Thyroid gland (tissue), 4 donors: ENCODE data around the gene BAHCC1. TPM values are rescaled to one million over a fixed set of nuclear protein-coding genes. Genes with fewer than 3 reads are reported as not detected.

Experiments
- DNase-seq, 2 donors: peaks; one replicate each; pipeline ENCODE4 v3.0.0-alpha.2; 2019
- H3K27ac ChIP-seq, 3 donors: fragments of 200-600 bp; sonication (generic); 1 replicate in 2 of 3; 2 replicates in 1 of 3; pipeline ENCODE4 v1.5.1; 2016 to 2019; ENCODE audit warnings: mild to moderate bottlenecking in 1 of 3, moderate library complexity in 1 of 3
- H3K27me3 ChIP-seq: fragments of 200-600 bp; sonication (generic); one replicate; pipeline ENCODE4 v1.5.1; 2019
- H3K36me3 ChIP-seq, 2 donors: fragments of 200-600 bp; sonication (generic); one replicate each; pipeline ENCODE4 v1.5.1; 2016 to 2019
- H3K4me1 ChIP-seq, 2 donors: fragments of 200-600 bp; sonication (generic); one replicate each; pipeline ENCODE4 v1.5.1; 2017 to 2019
- H3K4me3 ChIP-seq, 3 donors: fragments of 200-600 bp; sonication (generic); replicated peaks in 1 of 3; 1 replicate in 2 of 3; 2 replicates in 1 of 3; pipeline ENCODE4 v1.5.1; 2016; ENCODE audit warnings: mild to moderate bottlenecking in 1 of 3
- H3K9me3 ChIP-seq: fragments of 200-600 bp; sonication (generic); one replicate; pipeline ENCODE4 v1.5.1; 2017
- POLR2A ChIP-seq, 2 donors: fragments of 450-650 bp; IDR thresholded peaks; one replicate each; pipeline ENCODE4 v1.6.1; 2017; ENCODE audit warnings: antibody characterized with exemption in 2 of 2, mild to moderate bottlenecking in 2 of 2, moderate library complexity in 1 of 2
- WGBS, 2 donors: methylation state at CpG; one replicate each; pipeline ENCODE4 v1.1.5; 2017; 5-methylcytosine and 5-hydroxymethylcytosine counted together
- intact Hi-C: fragments of 100-400 bp; cut with DNase I; formaldehyde crosslinking; loops from one replicate; pipeline ENCODE4 v1.15.1; 2023
- total RNA-seq, 4 donors: library from RNA; depleted of rRNA; stranded (reverse); fragments of >200 nt; gene quantifications; one replicate each; pipeline ENCODE4 v1.2.3, GENCODE V29; 2016
- TF ChIP-seq, protein P1 (sequence below), 6 experiments: fragments of 200-600 bp in 3 of 6; fragments of 450-650 bp in 3 of 6; sonication (generic) in 3 of 6; IDR thresholded peaks; one replicate each; pipeline ENCODE4 v1.5.1; 2016 to 2019; ENCODE audit warnings: antibody characterized with exemption in 6 of 6, mild to moderate bottlenecking in 2 of 6, inconsistent platforms in 1 of 6, moderate library complexity in 1 of 6

The BAHCC1 gene
- total RNA-seq, 4 donors from 2014 or later: 13.7 to 33.7 (median 23.9) TPM

DNA sequence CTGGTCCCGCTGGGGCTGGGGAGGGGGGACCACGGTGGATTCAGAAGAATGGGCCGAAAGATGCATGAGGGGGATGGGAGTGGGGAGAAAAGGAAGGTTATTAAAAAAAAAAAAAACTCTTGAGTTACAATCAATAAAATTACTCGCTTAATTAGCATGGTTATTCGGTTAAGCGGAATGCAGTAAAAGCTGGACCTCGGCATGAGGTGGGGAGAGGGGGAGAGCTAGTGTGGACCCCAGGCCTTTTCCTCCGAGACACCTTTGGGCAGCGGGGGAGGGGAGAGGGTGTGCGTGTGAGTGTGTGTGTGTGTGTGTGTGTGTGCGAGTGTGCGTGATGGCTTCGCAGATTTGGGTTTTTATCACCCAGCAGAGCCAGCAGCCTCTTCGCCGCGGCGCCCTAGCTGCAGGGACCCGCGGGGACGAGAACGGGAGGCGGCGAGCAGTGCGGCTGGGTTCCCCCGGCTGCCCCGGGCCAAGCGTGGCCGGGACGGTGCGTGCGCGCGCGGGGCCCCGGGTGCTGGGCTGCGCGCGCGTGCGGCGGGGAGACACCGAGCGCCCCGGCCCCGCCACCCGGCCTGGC lies 3.7 kb downstream of the BAHCC1 start:
- DNase-seq: peak in 1 of 2 donors; percentile 44
- intact Hi-C loops: loop anchor here (5.0 kb wide), 1 partner anchor 83 kb away; no protein-coding TSS in a partner anchor
- 5 to 6% methylated on average over 13 to 14 of the region's 46 CpGs for WGBS, 2 donors
- Histone ChIP-seq H3K9me3 (no peaks in the 10 kb centered on the region), H3K36me3 (no peaks in the 10 kb centered on the region), H3K4me1 (peaks cover 39 to 51% of the 10 kb centered on the region in 2 donors), H3K27ac (peak overlapping the region; percentile 86 to 97 (median 90)), H3K4me3 (peak overlapping the region; percentile 18 to 83 (median 59)), H3K27me3 (no peaks in the 10 kb centered on the region)
- TF ChIP-seq, protein P1, sequence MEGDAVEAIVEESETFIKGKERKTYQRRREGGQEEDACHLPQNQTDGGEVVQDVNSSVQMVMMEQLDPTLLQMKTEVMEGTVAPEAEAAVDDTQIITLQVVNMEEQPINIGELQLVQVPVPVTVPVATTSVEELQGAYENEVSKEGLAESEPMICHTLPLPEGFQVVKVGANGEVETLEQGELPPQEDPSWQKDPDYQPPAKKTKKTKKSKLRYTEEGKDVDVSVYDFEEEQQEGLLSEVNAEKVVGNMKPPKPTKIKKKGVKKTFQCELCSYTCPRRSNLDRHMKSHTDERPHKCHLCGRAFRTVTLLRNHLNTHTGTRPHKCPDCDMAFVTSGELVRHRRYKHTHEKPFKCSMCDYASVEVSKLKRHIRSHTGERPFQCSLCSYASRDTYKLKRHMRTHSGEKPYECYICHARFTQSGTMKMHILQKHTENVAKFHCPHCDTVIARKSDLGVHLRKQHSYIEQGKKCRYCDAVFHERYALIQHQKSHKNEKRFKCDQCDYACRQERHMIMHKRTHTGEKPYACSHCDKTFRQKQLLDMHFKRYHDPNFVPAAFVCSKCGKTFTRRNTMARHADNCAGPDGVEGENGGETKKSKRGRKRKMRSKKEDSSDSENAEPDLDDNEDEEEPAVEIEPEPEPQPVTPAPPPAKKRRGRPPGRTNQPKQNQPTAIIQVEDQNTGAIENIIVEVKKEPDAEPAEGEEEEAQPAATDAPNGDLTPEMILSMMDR (IDR thresholded peaks at IDR 0.05): no peak
- TF ChIP-seq POLR2A (IDR thresholded peaks at IDR 0.05): no peak

- no peaks in the 10 kb centered on the region for H3K9me3 ChIP-seq
- peak overlapping the region; percentile 98 to 99 (median 98) for H3K27ac ChIP-seq
- H3K4me3 ChIP-seq: peak overlapping the region; percentile 21 to 83 (median 54)
- H3K4me1 ChIP-seq: peaks cover 40 to 53% of the 10 kb centered on the region in 2 donors
- no peaks in the 10 kb centered on the region for H3K36me3 ChIP-seq
- peak in 1 of 2 donors; percentile 43 for DNase-seq
- 0% methylated on average over 2 of the region's 95 CpGs; no CpG with 5 or more reads in 1 of the 2 donors for WGBS, 2 donors
- intact Hi-C loops: loop anchor here (5.0 kb wide), 1 partner anchor 83 kb away; no protein-coding TSS in a partner anchor
- H3K27me3 ChIP-seq: no peaks in the 10 kb centered on the region
- no peak for TF ChIP-seq POLR2A (IDR thresholded peaks at IDR 0.05)
- TF ChIP-seq, protein P1 (IDR thresholded peaks at IDR 0.05): no peak
Observed at GRCh38 chr17:81399481-81400153, 4.4 kb downstream of the BAHCC1 start.

- Histone ChIP-seq H3K9me3 (no peaks in the 10 kb centered on the region), H3K36me3 (no peaks in the 10 kb centered on the region), H3K4me3 (peak overlapping the region; percentile 21 to 83 (median 54)), H3K4me1 (peaks cover 44 to 57% of the 10 kb centered on the region in 2 donors), H3K27me3 (no peaks in the 10 kb centered on the region), H3K27ac (peak overlapping the region; percentile 98 to 99 (median 98))
- intact Hi-C loops: no loop called here
- WGBS, 2 donors: 14 to 24% methylated on average over 39 to 40 of the region's 67 CpGs
- peak; percentile 58 to 70 for DNase-seq
- peak in 1 of 2 donors; percentile 41 for TF ChIP-seq POLR2A (IDR thresholded peaks at IDR 0.05)
- TF ChIP-seq, protein P1 (IDR thresholded peaks at IDR 0.05): no peak
Observed at GRCh38 chr17:81400154-81400977, 5.1 kb downstream of the BAHCC1 start.

DNA sequence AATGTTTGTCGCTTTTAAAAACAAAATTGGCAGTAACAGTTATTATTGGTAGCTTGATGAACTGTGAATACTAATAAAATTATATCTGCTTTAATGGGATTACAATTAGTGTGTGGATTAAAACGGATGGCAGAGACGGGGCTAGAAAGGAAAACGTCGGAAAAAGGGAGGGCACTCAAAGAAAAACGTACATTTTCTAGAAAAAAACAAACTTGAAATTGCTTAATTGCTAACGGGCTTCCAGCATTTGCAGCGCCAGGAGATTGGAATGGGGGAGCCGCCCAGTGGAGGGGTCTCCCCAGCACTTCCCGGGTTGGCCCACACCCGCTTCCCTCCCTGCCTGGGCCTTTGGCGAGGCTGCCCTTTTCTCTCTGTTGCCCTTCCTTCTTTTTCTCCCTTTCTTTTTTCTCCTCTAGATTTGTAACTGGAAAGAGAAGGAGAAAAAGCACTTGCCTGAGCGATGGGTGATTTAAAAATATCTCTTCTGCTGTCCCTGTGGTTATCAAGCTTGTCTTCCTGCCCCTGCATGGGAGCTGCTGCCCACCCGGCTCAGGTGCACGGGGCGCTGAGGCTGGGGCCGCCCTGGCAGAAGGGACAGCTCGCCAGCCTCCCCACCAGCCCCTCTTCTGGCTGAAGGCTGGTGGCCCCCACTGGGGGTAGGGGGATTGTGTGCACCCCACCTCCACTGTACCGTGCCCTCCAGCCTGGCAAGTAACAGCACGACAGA lies 5.9 kb downstream of the BAHCC1 start:
- intact Hi-C loops: no loop called here

More for the DNA sequence above, 5.9 kb downstream of the BAHCC1 start:
- Histone ChIP-seq H3K9me3 (no peaks in the 10 kb centered on the region), H3K4me1 (peaks cover 52 to 65% of the 10 kb centered on the region in 2 donors), H3K27me3 (no peaks in the 10 kb centered on the region), H3K36me3 (no peaks in the 10 kb centered on the region), H3K4me3 (peak overlapping the region in 1 of 3 donors; percentile 83), H3K27ac (peak overlapping the region; percentile 98 to 99 (median 98))
- DNase-seq: peak in 1 of 2 donors; percentile 41
- TF ChIP-seq, protein P1 (IDR thresholded peaks at IDR 0.05): no peak
- no peak for TF ChIP-seq POLR2A (IDR thresholded peaks at IDR 0.05)
- 51 to 52% methylated on average over 18 to 20 of the region's 20 CpGs for WGBS, 2 donors
